Measurements from ENCODE around the gene PHYKPL. TPM values are rescaled to one million over a fixed set of nuclear protein-coding genes. Genes with fewer than 3 reads are reported as not detected.

PHYKPL gene
- polyA plus RNA-seq, 1 donor from 2014 or later = 16.9 TPM

- Histone ChIP-seq H2AFZ (ENCODE audit: low read depth, low read length) (no peak overlapping the region), H3K79me2 (replicated peaks; ENCODE audit: insufficient read depth, low read length) (no peaks in the 10 kb centered on the region), H3K4me3 (ENCODE audit: low read length) (no peak overlapping the region), H3K4me2 (ENCODE audit: low read length) (no peak overlapping the region), H3K9me3 (ENCODE audit: low read length) (no peaks in the 10 kb centered on the region), H3K9me2 (ENCODE audit: insufficient read depth, low read length) (no peaks in the 10 kb centered on the region), H3K27me3 (ENCODE audit: insufficient read depth, low read depth, low read length) (no peaks in the 10 kb centered on the region), H3K36me3 (ENCODE audit: insufficient read depth, low read length) (no peaks in the 10 kb centered on the region), H3K9ac (ENCODE audit: low read length) (no peak overlapping the region), H3K27ac (ENCODE audit: low read length) (no peak overlapping the region), H3F3A (ENCODE audit: insufficient read depth, low read length, poor library complexity, severe bottlenecking) (no peaks in the 10 kb centered on the region), H4K20me1 (ENCODE audit: insufficient read depth) (no peaks in the 10 kb centered on the region)
- TF ChIP-seq TAF1 (IDR thresholded peaks at IDR 0.05; ENCODE audit: low read depth) (no peak), SMC3 (conservative IDR thresholded peaks at IDR 0.05; ENCODE audit: poor library complexity) (no peak), RAD21 (conservative IDR thresholded peaks at IDR 0.05) (no peak), REST (IDR thresholded peaks at IDR 0.05; ENCODE audit: borderline replicate concordance) (no peak), MXI1 (conservative IDR thresholded peaks at IDR 0.05; ENCODE audit: poor library complexity, severe bottlenecking) (no peak), EZH2 (IDR thresholded peaks at IDR 0.05; ENCODE audit: borderline replicate concordance, insufficient read depth, low read length, poor library complexity, severe bottlenecking) (no peak), CTCF (IDR thresholded peaks at IDR 0.05; ENCODE audit: poor library complexity, severe bottlenecking) (no peak), EP300 (conservative IDR thresholded peaks at IDR 0.05; ENCODE audit: poor library complexity, severe bottlenecking) (no peak), POLR2AphosphoS5 (IDR thresholded peaks at IDR 0.05) (no peak)
Measured at GRCh38 chr5:178238711-178239592, 6.3 kb upstream of the PHYKPL start.

- H2AFZ ChIP-seq (ENCODE audit: low read depth, low read length) = no peak overlapping the region
- no peak overlapping the region for H3K4me3 ChIP-seq (ENCODE audit: low read length)
- TF ChIP-seq RAD21 (conservative IDR thresholded peaks at IDR 0.05) (no peak), EZH2 (IDR thresholded peaks at IDR 0.05; ENCODE audit: borderline replicate concordance, insufficient read depth, low read length, poor library complexity, severe bottlenecking) (no peak), EP300 (conservative IDR thresholded peaks at IDR 0.05; ENCODE audit: poor library complexity, severe bottlenecking) (no peak), REST (IDR thresholded peaks at IDR 0.05; ENCODE audit: borderline replicate concordance) (no peak), MXI1 (conservative IDR thresholded peaks at IDR 0.05; ENCODE audit: poor library complexity, severe bottlenecking) (no peak)
- H3K27me3 ChIP-seq (ENCODE audit: insufficient read depth, low read depth, low read length) = no peaks in the 10 kb centered on the region
- no peak overlapping the region for H3K27ac ChIP-seq (ENCODE audit: low read length)
- no peak overlapping the region for H3K9ac ChIP-seq (ENCODE audit: low read length)
- no peaks in the 10 kb centered on the region for H3K79me2 ChIP-seq (replicated peaks; ENCODE audit: insufficient read depth, low read length)
- H3K4me2 ChIP-seq (ENCODE audit: low read length) = no peak overlapping the region
- H3K9me3 ChIP-seq (ENCODE audit: low read length) = no peaks in the 10 kb centered on the region
- H3F3A ChIP-seq (ENCODE audit: insufficient read depth, low read length, poor library complexity, severe bottlenecking) = no peaks in the 10 kb centered on the region
- H3K9me2 ChIP-seq (ENCODE audit: insufficient read depth, low read length) = no peaks in the 10 kb centered on the region
- no peaks in the 10 kb centered on the region for H4K20me1 ChIP-seq (ENCODE audit: insufficient read depth)
- H3K36me3 ChIP-seq (ENCODE audit: insufficient read depth, low read length) = no peaks in the 10 kb centered on the region
Measured at GRCh38 chr5:178238313-178238635, 5.7 kb upstream of the PHYKPL start.

All from neural cell (in vitro differentiated cells).